GM12891 (cell line): ENCODE data around the gene ZFAND4. TPM values are rescaled to one million over a fixed set of nuclear protein-coding genes. Genes with fewer than 3 reads are reported as not detected.
"Not testable (repeated sequence)": the region's sequence is repeated elsewhere in the genome, so short reads cannot be mapped to it uniquely, and the experiment has no call there.

Source experiments
- DNase-seq: peaks from one replicate; pipeline ENCODE4 v3.0.0; 2011; ENCODE audit warnings: low spot score; ENCODE audit not compliant: insufficient read length
- FAIRE-seq: peaks from 2 replicates; lab custom pipeline; 2011; peaks lifted over from hg19 to GRCh38; lab: Jason Lieb, UNC
- PAX5 ChIP-seq: IDR thresholded peaks from 2 replicates; pipeline ENCODE4 v1.6.1; 2011; ENCODE audit warnings: low read length, moderate library complexity, mild to moderate bottlenecking; ENCODE audit not compliant: insufficient read depth, severe bottlenecking
- POLR2A ChIP-seq: IDR thresholded peaks from 2 replicates; pipeline ENCODE4 v1.6.1; 2011; ENCODE audit warnings: low read depth, low read length, control low read depth
- POLR2AphosphoS5 ChIP-seq: IDR thresholded peaks from 2 replicates; pipeline ENCODE4 v1.6.1; 2011; ENCODE audit warnings: low read depth, low read length, control low read depth
- POU2F2 ChIP-seq: IDR thresholded peaks from 2 replicates; pipeline ENCODE4 v1.6.1; 2011; ENCODE audit warnings: low read depth, mild to moderate bottlenecking, control low read depth, low read length, moderate library complexity
- SPI1 ChIP-seq: IDR thresholded peaks from 2 replicates; pipeline ENCODE4 v1.6.1; 2011; ENCODE audit warnings: low read depth, low read length, control low read depth
- TAF1 ChIP-seq: IDR thresholded peaks from 2 replicates; pipeline ENCODE4 v1.6.1; 2011; ENCODE audit warnings: low read depth, low read length, control low read depth
- polyA plus RNA-seq: library from polyadenylated mRNA; unstranded; fragments of >200 nt; gene quantifications from one replicate; pipeline ENCODE4 v1.2.1, GENCODE V29; 2012; ENCODE audit warnings: low read depth, missing spikeins, inconsistent platforms; ENCODE audit not compliant: missing spikeins

ZFAND4 gene
- 4.4 TPM for polyA plus RNA-seq

DNA sequence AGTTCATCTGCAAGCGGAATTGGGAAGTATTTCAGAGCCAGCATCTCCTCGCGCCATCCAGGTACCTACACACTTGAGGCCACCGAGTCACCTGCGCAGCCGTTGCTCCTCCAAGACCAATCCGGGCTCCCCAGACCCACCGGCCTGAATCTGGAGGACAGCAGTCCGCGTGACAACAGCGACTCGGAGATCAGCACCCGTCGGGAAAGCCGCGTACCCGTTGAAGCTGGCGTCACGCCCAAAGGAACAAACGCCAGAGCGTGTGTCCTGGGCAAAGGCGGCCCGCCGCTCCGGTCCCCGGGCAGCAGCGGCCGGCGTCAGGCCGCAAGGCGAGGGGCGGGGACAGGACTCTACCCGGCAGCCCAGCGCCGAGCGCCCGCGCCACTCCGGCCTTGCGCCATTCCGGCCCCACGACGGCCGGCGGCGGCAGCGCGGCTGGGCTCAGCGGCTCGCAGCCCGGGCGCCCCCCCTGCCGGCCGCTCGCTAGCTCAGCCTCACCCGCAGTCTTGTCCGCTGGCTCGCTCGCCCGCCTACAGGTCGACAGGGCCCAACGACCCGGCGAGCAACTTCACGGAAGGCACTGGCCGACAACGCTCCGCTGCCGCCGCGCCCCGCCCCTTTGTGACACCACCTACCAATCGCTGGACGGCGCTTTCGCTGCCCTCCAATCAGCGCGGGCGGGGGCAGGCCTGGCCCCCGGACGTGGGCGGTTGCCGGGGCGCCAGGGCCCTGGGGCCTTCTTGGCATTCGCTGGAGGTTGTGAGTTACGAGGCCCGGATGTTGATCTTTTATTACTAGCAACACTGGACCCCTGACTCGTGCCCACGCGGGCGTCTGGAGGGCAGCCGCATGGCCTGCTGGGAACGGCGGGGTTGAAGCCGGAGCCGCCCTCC, at the start of gene ZFAND4:
Gene ZFAND4 (minus strand): TSS at position 592 of the 893 bp plus-strand sequence. CDS start 9,047 bp downstream, outside the sequence.
- DNase-seq (peak; percentile 96), FAIRE-seq (peak; percentile 96)
- TF ChIP-seq SPI1 = no peak
- TF ChIP-seq PAX5 = no peak
- no peak; the same call in 1 of the 2 replicates for TF ChIP-seq TAF1
- peak; percentile 57; the same call in 1 of the 2 replicates for TF ChIP-seq POLR2AphosphoS5
- TF ChIP-seq POU2F2 = no peak
- peak; percentile 55 for TF ChIP-seq POLR2A

- not testable (repeated sequence) for DNase-seq, FAIRE-seq
Measured at GRCh38 chr10:45721503-45721902, 48.9 kb upstream of the ZFAND4 start.

DNA sequence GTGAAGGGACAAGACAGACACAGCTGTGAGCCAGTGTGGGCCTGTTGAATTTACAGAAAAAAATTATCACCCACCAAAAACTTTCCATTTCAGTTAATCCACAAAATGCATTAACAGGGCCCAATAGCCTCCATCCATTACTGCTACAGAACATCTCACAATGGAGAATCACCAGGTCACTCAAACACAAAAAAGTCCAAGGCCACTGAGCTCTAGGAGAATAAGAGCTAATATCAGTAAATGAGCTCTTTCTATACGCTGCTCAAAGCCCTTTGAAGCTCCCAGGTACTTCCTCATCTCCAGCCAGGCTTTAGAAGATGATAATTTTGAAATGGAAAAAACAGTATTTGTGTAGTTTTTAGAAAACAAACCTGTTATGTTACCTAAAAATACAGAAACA, 45.1 kb upstream of the ZFAND4 start:
- FAIRE-seq, DNase-seq: not testable (repeated sequence)

GRCh38 chr10:45717053-45717452, 44.5 kb upstream of the ZFAND4 start:
- FAIRE-seq, DNase-seq: not testable (repeated sequence)

DNA sequence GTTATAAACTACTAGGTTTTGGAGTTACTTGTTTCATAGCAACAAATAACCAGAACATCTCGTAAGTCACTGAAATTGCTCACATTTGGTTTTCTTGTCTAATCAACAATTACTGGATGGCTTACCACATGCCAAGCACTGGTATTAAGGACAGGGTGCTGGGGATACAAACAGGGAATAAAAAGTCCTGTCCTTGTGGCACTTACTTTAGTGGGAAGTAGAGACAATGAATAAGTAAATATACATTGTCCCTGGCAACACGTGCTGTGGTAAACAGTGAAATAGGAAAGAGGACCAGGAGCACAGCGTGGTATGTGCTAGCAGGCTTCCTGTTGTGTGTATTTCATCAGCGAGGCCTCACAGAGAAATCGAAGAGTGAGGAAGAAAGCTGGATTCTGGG, 38.7 kb upstream of the ZFAND4 start:
- FAIRE-seq, DNase-seq: not testable (repeated sequence)

GRCh38 chr10:45710200-45710796, 37.7 kb upstream of the ZFAND4 start:
- not testable (repeated sequence) for DNase-seq, FAIRE-seq

DNA sequence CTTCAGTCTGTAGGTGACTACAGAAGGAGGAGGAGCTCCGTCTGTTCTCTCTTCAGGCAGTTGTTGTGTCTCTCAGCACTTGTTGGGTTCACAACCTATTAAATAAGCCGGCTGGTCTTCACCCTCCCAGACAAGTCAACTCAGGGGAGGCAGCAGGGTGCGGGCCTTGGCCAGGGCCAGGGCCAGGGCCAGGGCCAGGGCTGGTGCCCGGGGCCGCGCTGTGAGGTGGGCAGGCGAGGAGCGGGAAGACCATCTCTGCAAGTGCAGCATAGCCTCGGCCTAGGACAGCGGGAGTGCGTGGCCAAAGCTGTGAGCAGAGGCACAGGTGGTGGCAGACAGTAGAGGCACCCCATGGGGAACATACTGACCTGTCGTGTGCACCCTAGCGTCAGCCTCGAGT, 5.9 kb upstream of the ZFAND4 start:
- FAIRE-seq, DNase-seq: not testable (repeated sequence)

GRCh38 chr10:45675388-45675787, 2.8 kb upstream of the ZFAND4 start:
- DNase-seq = no peak
- no peak for FAIRE-seq
- no peak for TF ChIP-seq PAX5
- TF ChIP-seq POLR2A = no peak
- no peak for TF ChIP-seq TAF1
- no peak for TF ChIP-seq POU2F2
- TF ChIP-seq SPI1 = no peak
- TF ChIP-seq POLR2AphosphoS5 = no peak

DNA sequence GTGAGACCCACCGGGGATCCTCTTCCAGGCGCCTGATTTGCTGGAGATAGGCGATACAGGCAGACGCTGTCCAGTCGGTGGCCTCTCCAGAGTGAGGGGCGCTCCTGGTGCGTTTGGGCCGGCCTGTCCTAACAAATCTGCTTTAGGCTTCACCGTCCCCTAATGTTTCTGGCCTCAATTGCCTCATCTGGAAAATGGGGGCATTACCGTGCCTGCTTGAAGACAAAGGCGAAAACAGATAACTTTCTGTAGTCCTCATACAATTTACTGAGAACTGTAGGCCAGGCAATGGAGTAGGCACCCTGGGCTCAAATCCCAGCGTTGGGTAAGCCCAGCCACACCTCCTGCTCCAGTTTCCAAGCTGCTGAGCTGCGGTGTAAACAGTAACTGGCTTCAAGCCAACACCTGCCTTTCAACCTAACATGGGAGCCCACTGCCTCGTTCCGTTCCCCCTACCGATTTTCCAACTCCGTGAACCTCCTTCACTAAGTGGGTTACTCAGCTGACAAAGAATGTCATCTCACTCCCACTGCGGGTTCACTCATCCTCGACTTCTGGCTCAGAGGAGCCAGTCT, 589 bp upstream of the ZFAND4 start:
- no peak for DNase-seq
- FAIRE-seq = no peak

DNA sequence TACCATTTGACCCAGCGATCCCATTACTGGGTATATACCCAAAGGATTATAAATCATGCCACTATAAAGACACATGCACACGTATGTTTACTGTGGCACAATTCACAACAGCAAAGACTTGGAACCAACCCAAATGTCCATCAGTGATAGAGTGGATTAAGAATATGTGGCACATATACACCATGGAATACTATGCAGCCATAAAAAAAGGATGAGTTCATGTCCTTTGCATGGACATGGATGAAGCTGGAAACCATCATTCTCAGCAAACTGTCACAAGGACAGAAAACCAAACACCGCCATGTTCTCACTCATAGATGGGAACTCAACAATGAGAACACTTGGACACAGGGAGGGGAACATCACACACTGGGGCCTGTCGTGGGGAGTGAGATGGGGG, 1.3 kb downstream of the ZFAND4 start:
- DNase-seq, FAIRE-seq: not testable (repeated sequence)

More for the DNA sequence above, 589 bp upstream of the ZFAND4 start:
- no peak for TF ChIP-seq TAF1
- TF ChIP-seq PAX5 = no peak
- TF ChIP-seq POLR2AphosphoS5 = no peak
- no peak for TF ChIP-seq POU2F2
- TF ChIP-seq POLR2A = no peak
- no peak for TF ChIP-seq SPI1

DNA sequence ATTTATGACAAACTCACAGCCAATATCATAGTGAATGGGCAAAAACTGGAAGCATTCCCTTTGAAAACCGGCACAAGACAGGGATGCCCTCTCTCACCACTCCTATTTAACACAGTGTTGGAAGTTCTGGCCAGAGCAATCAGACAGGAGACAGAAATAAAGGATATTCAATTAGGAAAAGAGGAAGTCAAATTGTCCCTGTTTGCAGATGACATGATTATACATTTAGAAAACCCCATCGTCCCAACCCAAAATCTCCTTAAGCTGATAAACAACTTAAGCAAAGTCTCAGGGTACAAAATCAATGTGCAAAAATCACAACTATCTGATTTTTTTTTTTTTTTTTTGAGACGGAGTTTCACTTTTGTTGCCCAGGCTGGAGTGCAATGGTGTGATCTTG, 2.7 kb downstream of the ZFAND4 start:
- DNase-seq, FAIRE-seq: not testable (repeated sequence)

DNA sequence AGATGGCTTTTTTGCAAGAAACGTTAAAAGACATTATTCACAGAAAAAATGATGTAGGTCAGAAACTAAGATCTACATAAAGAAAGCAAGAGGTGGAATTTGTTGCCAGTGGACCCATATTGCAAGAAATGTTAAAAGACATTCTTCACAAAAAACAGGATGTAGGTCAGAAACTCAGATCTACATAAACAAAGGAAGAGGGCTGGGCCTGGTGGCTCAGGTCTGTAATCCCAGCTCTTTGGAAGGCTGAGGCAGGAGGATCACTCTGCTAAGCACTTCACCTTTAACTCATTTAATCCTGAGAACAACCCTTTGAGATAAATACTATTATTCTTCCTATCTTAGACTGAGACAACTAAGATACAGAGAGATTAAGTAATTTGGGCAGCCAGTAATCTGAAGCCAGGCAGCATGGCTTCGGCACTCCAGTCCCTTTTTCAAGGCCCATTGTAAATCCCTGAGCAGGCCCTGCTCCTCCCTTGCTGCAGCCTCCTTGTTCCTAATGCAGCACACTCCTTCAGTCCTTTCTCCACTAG, 11.6 kb downstream of the ZFAND4 start:
- no peak for DNase-seq
- FAIRE-seq = no peak

More for the DNA sequence above, 11.6 kb downstream of the ZFAND4 start:
- TF ChIP-seq TAF1 (no peak), PAX5 (no peak), SPI1 (no peak), POLR2AphosphoS5 (no peak)
